ENCODE data around the gene GRIK3.

DNA sequence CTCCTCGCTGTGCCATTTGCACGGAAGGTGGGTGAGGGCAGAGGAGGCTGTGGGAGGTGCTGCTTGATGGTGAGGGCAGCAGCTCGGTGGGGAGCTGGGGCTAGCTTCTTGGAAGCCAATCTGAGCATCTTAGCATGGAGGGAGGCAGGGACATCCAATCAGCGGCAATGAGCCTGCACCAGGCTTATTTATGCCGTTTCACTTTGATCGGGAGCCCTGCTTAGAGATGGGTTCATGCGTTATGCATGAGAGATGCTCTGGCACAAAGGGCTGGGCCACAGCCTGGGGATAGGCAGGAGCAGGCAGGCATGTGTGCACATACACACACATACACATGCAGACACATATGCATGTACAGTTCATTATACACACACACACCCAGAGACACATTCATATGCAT is 220.2 kb downstream of the GRIK3 start:
- TF ChIP-seq, protein P1, sequence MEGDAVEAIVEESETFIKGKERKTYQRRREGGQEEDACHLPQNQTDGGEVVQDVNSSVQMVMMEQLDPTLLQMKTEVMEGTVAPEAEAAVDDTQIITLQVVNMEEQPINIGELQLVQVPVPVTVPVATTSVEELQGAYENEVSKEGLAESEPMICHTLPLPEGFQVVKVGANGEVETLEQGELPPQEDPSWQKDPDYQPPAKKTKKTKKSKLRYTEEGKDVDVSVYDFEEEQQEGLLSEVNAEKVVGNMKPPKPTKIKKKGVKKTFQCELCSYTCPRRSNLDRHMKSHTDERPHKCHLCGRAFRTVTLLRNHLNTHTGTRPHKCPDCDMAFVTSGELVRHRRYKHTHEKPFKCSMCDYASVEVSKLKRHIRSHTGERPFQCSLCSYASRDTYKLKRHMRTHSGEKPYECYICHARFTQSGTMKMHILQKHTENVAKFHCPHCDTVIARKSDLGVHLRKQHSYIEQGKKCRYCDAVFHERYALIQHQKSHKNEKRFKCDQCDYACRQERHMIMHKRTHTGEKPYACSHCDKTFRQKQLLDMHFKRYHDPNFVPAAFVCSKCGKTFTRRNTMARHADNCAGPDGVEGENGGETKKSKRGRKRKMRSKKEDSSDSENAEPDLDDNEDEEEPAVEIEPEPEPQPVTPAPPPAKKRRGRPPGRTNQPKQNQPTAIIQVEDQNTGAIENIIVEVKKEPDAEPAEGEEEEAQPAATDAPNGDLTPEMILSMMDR (IDR thresholded peaks at IDR 0.05): no peak
- no peak for TF ChIP-seq MYBL2 (CRISPR knock-in tag; IDR thresholded peaks at IDR 0.05)
- TF ChIP-seq ZNF232 (CRISPR knock-in tag; IDR thresholded peaks at IDR 0.05): no peak
- TF ChIP-seq, protein P2, sequence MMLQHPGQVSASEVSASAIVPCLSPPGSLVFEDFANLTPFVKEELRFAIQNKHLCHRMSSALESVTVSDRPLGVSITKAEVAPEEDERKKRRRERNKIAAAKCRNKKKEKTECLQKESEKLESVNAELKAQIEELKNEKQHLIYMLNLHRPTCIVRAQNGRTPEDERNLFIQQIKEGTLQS (CRISPR knock-in tag; conservative IDR thresholded peaks at IDR 0.05): no peak
- TF ChIP-seq SMAD4 (CRISPR knock-in tag; IDR thresholded peaks at IDR 0.05): no peak

Measured in WTC11 (cell line).